HL-60/S4 (cell line): ENCODE results near the gene AK5.

Experiments used
- in situ Hi-C: fragments of 300-500 bp; cut with MboI; formaldehyde crosslinking; loops from 2 replicates; pipeline ENCODE4 v1.14.3; 2022; ENCODE audit warnings: low sequenced_read_pairs

AK5 gene, protein sequence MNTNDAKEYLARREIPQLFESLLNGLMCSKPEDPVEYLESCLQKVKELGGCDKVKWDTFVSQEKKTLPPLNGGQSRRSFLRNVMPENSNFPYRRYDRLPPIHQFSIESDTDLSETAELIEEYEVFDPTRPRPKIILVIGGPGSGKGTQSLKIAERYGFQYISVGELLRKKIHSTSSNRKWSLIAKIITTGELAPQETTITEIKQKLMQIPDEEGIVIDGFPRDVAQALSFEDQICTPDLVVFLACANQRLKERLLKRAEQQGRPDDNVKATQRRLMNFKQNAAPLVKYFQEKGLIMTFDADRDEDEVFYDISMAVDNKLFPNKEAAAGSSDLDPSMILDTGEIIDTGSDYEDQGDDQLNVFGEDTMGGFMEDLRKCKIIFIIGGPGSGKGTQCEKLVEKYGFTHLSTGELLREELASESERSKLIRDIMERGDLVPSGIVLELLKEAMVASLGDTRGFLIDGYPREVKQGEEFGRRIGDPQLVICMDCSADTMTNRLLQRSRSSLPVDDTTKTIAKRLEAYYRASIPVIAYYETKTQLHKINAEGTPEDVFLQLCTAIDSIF

DNA sequence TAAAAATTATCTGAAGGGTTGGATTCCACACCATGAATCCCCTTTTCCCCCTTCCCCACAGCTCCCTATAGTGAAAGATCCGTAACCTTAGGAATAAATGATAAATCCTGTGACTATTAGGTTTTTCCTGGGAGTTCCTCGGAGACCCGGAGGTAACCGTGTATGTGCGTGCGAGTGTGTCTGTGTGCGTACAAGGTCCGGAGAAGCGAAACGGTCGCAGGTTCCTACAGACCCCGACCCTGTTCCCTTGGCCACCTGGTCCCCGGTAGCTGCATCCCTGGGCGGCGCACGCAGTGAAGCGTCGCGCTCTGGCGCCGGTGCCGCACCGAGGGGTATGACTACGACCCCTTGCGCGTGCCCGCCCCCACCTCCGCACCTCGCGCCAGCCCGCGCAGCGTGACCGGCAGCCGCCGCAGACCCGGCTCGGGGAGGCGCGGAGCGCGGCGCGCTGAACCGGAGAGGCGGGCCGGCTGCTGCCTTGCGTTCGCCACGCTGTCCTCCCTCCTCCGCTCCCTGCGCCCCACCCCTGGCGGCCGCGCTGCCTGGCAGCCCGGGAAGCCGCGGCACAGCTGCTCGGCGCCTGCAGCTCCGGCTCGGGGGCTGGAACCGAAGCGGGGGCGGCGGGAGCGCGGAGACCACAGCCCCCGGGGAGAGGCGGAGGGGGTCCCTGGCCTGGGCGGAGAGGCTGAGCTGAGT, at the start of gene AK5:
Gene AK5 (plus strand): TSS at position 529 of the 696 bp plus-strand sequence. CDS start 295 bp downstream, outside the sequence.
- in situ Hi-C loops: no loop called here

DNA sequence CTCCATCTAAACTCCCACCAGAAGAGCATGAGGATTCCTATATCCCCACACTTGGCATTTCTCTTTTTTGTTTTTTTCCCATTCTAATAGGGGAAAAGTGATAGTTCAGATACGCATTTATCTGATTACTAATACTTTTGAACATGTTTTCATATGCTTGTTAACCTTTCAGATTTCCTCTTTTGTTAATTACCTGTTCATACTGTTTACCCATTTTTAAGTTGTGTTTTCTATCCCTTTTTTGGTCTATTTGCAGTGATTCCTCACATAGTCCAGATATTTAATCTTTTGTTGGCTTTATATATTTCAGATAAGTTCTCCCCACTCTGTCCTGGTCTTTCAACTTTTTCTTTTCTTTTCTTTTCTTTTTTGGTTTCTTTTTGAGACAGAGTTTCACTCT, 49.0 kb upstream of the AK5 start:
- in situ Hi-C loops: no loop called here

DNA sequence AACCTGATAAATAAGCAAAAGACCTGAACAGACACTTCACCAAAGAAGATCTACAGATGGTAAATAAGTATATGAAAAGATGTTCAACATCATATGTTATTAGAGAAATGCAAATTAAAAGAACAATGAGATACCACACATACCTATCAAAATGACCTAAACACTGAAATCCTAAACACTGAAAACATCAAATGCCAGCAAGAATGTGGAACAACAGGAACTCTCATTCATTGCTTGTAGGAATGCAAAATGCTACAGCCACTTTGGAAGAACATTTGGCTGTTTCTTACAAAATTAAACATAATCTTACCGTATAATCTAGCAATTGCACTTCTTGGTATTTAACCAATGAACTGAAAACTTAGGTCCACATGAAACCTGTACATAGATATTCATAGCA, 47.7 kb upstream of the AK5 start:
- in situ Hi-C loops: no loop called here

DNA sequence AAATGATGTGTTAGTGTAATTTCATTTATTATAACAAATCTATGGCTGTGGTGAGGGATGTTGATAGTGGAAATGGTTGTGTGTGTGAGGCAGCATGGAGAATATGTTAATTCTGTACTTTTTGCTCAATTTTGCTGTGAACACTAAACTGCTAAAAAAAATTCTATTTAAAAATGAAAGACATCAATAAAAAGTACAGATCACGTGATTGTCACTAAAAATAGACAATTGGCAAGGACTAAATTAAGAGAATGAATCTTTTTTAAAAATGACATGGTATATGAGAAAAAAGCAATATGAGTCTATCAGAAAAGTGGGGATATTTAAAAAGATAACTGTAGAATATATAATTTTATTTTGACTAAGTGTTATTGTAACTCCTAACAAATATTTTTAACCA, 46.9 kb upstream of the AK5 start:
- in situ Hi-C loops: no loop called here

DNA sequence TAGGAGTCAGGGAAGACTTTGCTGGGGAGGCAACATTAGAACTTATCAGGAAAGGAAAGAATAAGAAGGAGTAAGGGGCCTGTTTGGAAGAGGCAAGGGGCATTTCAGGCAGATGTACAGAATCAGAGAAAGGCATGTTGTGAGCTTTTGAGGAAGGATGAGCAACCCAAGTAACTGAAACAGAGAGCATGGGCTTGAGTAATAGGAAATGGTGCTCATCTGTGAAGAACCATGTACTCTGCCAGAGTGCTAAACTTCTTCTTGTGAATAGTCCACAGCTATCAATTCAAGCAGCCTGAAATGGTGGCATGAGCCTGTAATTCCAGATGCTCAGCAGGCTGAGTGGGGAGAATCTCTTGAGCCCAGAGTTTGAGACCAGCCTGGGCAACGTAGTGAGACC, 43.4 kb upstream of the AK5 start:
- in situ Hi-C loops: no loop called here

DNA sequence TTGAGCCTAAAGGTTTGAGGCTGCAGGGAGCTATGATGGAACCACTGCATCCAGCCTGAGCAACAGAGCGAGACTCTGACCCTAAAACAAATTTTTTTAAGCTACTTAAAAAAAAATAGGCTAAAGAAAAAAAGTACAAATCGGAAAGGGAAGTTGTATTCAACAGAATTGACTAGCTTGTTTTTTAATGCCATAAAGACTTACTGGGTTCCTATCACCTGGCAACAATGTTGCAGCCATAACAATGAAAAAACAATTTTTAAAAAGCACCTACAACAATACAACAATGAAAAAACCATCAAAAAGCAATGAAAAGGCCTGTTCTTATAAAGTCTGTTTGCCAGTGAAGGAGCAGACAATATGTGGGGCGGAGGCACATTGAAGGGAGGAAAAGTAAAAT, 42.5 kb upstream of the AK5 start:
- in situ Hi-C loops: no loop called here

DNA sequence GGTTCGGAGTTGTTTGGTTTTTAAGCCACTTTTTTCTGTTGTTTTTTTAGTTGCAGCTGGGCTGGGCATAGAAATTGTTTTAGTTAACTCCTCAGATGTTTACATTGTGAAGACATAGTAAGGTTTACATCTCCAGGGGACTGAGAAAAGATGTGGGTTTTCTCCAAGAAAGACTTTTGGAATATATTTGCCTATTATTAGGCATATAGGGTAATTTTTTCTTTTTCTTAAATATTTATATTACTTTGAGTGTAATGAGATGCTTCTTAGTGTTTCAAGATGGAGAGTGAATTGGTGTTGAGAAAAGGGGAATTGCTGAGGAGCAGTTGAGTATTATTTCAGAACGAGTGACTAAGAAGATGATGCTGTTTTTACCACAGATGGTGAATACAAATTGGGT, 36.0 kb upstream of the AK5 start:
- in situ Hi-C loops: no loop called here

DNA sequence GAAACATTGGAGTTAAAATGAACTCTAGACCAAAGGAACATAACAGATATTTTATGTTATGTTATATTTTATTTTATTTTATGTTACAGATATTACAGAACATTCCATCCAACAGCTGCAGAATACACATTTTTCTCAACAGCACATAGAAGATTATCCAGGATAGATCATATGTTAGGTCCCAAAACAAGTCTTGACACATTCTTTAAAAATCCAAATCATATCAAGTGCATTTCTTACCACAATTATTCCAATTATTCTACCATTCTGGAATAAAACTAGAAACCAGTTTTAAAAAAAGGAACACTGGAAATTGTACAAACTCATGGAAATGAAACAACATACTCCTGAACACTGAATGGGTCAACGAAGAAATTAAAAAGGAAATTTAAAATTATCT, 31.7 kb upstream of the AK5 start:
- in situ Hi-C loops: no loop called here

DNA sequence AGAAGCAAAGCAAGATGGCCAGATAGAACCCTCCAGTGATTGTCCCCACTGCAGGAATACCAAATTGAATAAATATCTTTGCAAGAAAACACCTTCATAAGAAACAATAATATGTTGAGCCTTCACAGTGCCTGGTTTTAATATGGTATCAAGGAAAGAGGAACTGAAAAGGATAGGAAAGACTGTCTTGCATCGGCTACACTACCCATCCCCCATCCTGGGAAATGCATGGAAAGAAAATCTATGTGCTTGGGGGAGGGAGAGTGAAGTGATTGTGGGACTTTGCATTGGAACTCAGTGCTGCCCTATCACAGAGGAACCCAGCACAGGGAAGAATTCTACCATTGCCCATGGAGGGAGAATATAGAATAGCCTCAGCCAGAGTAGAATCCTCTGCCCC, 28.6 kb upstream of the AK5 start:
- in situ Hi-C loops: no loop called here

DNA sequence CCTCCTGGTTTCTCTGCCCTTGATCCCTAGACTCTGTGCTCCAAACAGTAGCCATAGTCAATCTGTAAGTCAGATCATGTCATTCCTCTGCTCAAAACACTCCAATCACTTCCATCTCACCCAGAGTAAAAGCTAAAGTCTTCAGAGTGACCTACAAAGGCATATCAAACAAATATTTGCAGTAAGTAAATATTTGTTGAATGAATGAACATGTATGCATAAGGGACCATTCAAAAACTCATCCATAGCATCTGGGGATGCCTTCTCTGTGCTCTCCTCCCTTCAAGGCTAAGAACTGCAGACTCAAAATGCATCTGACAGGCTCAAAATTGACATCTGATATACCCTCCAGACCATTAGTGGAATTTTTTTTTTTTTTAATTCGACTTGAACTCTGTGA, 18.1 kb upstream of the AK5 start:
- in situ Hi-C loops: no loop called here

DNA sequence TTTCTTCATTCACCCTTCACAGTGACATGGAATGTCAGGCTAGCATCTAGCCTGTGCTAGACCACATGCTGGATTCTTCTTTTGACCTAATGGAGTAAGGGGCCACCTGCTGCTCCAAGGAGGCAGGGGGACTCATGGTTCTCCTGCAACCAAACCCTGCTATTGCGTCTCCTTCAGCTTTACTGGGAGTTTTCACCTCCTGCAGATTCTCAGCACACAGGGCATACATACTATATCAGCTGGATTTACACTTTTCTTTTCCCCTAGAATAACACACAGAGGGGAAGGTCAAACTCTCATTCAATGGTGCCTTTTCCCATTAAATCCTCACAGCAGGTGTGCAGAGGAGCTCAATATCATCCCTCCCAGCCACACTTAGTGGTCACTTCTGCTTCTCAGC, 16.6 kb upstream of the AK5 start:
- in situ Hi-C loops: no loop called here

DNA sequence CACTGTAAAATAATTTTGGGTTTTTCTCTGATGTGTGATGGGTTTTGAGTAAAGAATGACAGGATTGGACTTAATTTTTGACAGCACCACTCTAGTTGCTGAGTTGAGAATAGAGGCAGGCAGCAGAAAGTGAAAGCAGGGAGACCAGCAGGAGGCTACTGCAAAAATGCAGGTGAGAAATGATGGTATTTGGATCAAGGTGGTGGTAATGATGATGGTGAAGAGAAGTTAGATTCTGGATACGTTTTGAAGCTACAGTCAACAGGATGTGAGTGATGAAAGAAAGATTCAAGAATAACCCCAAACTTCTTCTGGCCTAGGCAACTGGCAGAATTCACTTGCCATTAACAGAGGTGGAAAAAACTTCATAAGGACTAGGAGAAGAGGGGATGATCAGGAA, 14.8 kb upstream of the AK5 start:
- in situ Hi-C loops: no loop called here

DNA sequence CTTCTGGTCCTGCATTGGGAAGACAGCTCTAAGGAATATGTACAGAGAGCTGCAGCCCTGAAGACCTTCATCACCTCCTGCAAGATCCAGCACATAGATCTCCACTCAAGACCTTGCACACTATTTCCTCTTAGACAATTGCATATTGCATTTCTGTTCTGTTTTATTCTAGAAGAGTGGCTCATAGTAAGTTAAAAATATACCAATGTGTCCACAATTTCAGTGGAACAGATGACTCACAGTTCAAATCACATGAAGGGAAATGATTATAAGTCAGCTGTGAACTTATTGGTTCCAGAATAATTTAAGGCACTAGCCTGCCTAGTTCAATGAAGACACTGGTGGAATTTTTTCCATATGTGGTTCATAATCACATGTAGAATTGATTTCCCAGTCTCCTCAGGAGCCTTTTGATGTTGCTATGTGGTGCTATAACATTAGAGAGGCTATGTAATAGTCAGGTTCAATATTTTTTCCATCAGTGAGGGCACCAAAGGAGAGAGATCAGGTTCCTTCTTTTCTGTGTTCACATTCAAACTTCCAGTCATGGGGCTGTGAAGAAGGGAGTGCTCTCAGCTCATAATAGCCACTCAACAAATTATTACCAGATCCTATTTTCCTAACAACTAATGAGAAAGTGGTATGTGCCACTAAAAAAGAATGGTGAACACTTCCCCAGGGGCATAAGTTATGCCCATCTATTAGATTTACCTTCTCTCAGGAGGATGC, 9.8 kb upstream of the AK5 start:
- in situ Hi-C loops: no loop called here

DNA sequence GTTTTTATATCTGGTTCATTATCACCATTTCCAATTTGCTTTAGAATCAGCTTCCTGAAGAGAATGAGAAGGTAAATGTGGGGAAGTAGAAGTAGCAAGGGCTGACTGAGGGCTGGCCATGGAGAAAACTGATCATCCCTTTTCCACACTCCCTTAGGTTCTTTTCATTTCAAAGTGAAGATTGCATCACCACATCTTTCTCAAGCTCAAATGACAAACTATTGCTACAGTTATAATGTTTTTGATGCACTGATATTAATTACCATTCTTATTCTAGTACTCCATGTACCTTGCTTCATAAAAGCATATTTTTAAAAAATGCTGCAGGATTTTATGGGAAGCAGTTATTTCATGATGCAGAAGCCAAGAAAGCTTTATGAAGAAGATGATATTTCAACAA, 7.9 kb upstream of the AK5 start:
- in situ Hi-C loops: no loop called here

DNA sequence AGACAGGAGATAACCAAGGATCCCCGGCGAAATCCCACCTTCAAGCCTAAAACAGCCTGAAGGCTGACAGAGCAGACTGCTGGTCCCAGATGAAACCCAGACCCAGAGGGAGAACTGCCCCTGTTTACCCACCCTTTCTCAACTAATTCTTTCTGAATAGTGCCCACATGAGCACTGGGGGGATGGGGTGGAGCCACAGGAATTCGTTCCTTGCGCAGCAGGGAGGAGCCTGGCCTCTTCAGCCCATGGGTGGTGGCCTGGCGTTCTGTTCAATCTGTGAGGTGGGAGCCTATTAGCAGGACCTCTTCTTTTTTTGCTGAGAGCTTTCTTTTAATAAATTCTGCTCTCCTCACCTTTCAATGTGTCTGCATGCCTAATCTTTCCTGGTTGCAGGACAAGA, 6.6 kb upstream of the AK5 start:
- in situ Hi-C loops: no loop called here

DNA sequence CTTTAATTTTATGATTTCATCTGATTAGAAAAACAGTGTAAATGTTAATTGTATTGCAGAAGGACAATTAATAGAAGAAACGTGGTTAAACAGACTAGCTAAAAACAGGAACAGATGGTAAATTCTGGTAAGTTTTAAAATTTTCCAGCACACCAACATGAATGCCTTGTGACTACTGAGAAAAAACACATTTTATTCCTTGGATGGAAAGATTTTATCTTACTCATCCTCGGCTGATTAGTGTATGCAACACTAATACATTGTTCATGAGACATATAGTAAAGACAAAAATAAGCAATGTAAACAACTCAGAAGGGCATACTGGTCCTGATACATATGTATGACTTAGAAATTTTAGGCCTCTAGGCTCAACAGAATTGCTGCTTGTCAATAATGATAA, 4.9 kb upstream of the AK5 start:
- in situ Hi-C loops: no loop called here

DNA sequence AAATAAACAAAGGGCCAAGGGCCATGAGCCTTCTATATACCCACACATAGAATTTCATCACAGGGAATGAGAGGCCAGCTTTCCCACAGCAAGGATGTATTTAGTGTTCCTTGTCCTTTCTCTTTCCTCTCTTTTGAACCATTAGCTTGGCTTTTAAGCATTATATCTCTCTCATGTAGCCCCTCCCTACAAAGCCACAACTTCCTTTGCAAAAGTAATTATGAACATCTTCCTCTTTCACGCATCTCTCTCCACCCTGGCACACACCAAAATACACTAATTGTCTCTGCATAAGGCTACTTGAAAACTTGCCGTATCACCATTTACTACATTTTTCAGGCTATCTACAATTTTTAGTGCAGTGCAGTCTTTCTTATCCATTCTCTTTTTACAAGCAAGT, 1.9 kb upstream of the AK5 start:
- in situ Hi-C loops: no loop called here

DNA sequence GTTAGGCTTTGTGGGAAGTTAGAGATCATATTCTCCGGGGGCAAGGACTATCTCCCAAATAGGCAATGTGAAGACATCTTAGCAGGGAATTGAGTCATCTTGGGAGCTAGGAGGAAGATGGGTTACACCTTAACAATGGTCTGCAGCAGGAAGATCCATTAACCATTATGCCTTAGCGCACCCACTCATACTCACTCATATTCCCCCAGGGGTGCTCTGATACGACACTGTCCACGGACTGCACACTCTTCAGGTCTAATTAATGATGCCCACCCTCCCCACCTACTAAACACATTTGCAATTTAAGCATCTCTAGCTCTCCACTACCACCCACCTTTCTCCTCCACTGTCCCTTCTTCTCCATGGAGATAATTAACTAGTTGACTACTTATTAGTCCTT, 857 bp upstream of the AK5 start:
- in situ Hi-C loops: no loop called here

DNA sequence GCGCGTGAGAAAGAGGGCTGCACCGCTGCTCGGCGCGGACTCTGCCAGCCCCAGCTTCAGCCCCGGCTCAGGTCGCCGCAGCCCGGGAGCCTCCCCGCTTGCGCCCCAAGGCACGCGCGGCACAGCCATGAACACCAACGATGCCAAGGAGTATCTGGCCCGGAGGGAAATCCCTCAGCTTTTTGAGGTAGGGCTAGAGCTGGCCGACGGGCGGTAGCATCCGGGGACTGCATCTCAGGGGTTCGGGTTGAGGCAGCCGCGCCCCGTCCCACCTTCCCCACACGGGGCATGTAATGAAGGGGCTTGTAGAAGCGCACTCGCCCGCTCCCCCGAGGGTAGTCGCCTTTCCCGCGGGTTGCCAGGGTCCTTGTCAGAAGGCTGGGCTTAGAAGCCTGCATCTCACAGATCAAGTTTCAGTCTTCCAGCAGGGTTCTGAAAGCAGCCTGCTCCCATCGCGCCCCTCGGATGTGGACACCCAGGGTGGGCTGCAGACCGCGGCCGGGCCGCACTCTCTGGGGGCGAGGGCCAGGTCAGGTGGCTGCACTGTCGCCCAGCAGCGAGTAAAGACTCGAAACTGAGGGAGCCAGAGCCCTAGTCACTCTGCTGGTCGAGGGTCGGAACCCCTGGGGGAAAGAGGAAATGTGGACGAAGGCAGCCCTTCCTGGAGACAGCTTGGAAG, 507 bp downstream of the AK5 start:
- in situ Hi-C loops: no loop called here

DNA sequence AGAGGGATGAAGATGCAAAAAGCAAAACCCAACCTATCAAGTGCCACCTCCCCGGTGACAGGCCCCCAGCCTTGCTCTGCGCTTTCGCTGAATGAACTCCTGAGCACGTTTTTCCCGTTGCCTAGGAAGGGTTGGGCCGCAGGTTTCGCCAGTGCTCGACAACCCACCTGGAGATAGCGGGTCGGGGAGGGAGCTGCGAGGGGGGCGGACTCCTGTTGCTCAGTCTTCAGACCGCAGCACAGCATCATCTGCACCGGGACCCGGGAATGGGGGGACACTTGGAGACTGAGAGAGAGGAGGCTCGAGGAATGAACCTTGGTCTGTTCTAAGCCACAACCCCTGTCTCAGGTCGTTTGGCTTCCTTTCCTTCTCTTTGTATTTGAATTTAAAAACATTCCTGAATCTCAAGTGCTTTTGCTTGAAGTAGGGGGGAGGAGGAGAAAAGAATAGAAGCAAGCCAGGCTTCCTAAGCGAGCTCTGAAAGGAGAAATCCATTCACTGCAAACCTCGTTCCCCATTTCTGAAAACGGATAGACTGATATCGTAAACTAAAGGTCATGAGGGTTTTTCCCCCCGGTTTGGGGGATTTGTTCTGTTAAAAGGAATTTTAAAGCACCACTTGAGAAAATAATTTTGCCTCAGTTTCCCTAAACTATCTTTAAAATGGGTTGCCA, 1.2 kb downstream of the AK5 start:
- in situ Hi-C loops: no loop called here
